ENCODE results near the gene SNX3.

DNA sequence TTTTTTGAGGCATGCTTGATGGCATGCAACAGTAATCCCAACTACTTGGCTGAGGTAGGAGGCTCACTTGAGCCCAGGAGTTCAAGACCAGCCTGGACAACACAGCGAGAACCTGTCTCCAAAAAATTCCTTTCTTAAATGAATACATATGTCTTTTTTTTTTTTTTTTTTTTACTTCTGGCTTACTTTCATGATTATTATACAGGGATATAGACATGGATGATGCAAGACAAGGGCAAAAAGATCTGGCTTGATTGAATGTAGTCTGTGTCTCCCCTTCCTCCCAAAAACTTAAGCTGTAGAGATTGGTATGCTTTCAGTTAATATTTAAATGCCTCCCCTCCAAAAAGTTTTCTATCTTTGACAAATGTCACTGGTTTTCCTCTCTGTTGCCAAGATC, 7.6 kb downstream of the SNX3 start:
- TF ChIP-seq, protein P1, sequence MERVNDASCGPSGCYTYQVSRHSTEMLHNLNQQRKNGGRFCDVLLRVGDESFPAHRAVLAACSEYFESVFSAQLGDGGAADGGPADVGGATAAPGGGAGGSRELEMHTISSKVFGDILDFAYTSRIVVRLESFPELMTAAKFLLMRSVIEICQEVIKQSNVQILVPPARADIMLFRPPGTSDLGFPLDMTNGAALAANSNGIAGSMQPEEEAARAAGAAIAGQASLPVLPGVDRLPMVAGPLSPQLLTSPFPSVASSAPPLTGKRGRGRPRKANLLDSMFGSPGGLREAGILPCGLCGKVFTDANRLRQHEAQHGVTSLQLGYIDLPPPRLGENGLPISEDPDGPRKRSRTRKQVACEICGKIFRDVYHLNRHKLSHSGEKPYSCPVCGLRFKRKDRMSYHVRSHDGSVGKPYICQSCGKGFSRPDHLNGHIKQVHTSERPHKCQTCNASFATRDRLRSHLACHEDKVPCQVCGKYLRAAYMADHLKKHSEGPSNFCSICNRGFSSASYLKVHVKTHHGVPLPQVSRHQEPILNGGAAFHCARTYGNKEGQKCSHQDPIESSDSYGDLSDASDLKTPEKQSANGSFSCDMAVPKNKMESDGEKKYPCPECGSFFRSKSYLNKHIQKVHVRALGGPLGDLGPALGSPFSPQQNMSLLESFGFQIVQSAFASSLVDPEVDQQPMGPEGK (CRISPR knock-in tag; IDR thresholded peaks at IDR 0.05; ENCODE audit: borderline replicate concordance): no peak
- TF ChIP-seq ARNTL (CRISPR knock-in tag; IDR thresholded peaks at IDR 0.05; ENCODE audit: borderline replicate concordance, low read depth): no peak
- TF ChIP-seq, protein P2, sequence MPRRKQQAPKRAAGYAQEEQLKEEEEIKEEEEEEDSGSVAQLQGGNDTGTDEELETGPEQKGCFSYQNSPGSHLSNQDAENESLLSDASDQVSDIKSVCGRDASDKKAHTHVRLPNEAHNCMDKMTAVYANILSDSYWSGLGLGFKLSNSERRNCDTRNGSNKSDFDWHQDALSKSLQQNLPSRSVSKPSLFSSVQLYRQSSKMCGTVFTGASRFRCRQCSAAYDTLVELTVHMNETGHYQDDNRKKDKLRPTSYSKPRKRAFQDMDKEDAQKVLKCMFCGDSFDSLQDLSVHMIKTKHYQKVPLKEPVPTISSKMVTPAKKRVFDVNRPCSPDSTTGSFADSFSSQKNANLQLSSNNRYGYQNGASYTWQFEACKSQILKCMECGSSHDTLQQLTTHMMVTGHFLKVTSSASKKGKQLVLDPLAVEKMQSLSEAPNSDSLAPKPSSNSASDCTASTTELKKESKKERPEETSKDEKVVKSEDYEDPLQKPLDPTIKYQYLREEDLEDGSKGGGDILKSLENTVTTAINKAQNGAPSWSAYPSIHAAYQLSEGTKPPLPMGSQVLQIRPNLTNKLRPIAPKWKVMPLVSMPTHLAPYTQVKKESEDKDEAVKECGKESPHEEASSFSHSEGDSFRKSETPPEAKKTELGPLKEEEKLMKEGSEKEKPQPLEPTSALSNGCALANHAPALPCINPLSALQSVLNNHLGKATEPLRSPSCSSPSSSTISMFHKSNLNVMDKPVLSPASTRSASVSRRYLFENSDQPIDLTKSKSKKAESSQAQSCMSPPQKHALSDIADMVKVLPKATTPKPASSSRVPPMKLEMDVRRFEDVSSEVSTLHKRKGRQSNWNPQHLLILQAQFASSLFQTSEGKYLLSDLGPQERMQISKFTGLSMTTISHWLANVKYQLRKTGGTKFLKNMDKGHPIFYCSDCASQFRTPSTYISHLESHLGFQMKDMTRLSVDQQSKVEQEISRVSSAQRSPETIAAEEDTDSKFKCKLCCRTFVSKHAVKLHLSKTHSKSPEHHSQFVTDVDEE (CRISPR knock-in tag; IDR thresholded peaks at IDR 0.05): no peak
- TF ChIP-seq ZFP30 (CRISPR knock-in tag; IDR thresholded peaks at IDR 0.05): no peak
- TF ChIP-seq, protein P3, sequence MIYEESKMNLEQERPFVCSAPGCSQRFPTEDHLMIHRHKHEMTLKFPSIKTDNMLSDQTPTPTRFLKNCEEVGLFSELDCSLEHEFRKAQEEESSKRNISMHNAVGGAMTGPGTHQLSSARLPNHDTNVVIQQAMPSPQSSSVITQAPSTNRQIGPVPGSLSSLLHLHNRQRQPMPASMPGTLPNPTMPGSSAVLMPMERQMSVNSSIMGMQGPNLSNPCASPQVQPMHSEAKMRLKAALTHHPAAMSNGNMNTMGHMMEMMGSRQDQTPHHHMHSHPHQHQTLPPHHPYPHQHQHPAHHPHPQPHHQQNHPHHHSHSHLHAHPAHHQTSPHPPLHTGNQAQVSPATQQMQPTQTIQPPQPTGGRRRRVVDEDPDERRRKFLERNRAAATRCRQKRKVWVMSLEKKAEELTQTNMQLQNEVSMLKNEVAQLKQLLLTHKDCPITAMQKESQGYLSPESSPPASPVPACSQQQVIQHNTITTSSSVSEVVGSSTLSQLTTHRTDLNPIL (CRISPR knock-in tag; IDR thresholded peaks at IDR 0.05; ENCODE audit: low read depth): no peak
- no peak for TF ChIP-seq ESRRG (CRISPR knock-in tag; IDR thresholded peaks at IDR 0.05)
- TF ChIP-seq ZC3H10 (CRISPR knock-in tag; IDR thresholded peaks at IDR 0.05): no peak
- no peak for TF ChIP-seq RARB (CRISPR knock-in tag; IDR thresholded peaks at IDR 0.05)

Measured in SK-N-SH treated with all-trans-retinoic acid at 6 μM for 48 hours (cell line).